Adrenal gland (tissue), 12 donors: ENCODE results near the gene PBX3. TPM values are rescaled to one million over a fixed set of nuclear protein-coding genes. Genes with fewer than 3 reads are reported as not detected.

Experiments
- DNase-seq, 7 donors: peaks; one replicate each; pipeline ENCODE4 v3.0.0-alpha.2; 2019 to 2020
- H3K27ac ChIP-seq, 5 donors: fragments of 200-600 bp; sonication (generic) in 4 of 5; 1 replicate in 3 of 5; 2 replicates in 2 of 5; pipeline versions ENCODE4 v1.5.1 to v1.8.0; 2016 to 2020; ENCODE audit warnings: mild to moderate bottlenecking in 1 of 5
- H3K27me3 ChIP-seq: fragments of 200-600 bp; 2 replicates; pipeline ENCODE4 v1.8.0; 2021
- H3K36me3 ChIP-seq, 2 donors: fragments of 200-600 bp; replicated peaks in 1 of 2; 1 replicate in 1 of 2; 2 replicates in 1 of 2; pipeline versions ENCODE4 v1.5.1 to v1.8.0; 2018 to 2022
- H3K4me1 ChIP-seq, 2 donors: fragments of 200-600 bp; replicated peaks in 1 of 2; 1 replicate in 1 of 2; 2 replicates in 1 of 2; pipeline versions ENCODE4 v1.5.1 to v1.8.0; 2018 to 2021
- H3K4me3 ChIP-seq, 4 donors: fragments of 200-600 bp; sonication (generic) in 3 of 4; one replicate each; pipeline ENCODE4 v1.5.1; 2016 to 2018
- H3K9me3 ChIP-seq, 3 donors: fragments of 200-600 bp; sonication (generic) in 1 of 3; replicated peaks in 1 of 3; 1 replicate in 2 of 3; 2 replicates in 1 of 3; pipeline versions ENCODE4 v1.5.1 to v1.8.0; 2016 to 2021
- CTCF ChIP-seq, 6 experiments: fragments of 450-650 bp in 4 of 6; fragments of 200-600 bp in 2 of 6; sonication (generic) in 1 of 6; IDR thresholded peaks; 1 replicate in 5 of 6; 2 replicates in 1 of 6; pipeline versions ENCODE4 v1.5.1 to v1.8.0; 2016 to 2021; ENCODE audit warnings: antibody characterized with exemption in 6 of 6, mild to moderate bottlenecking in 2 of 6, moderate library complexity in 1 of 6
- POLR2A ChIP-seq, 2 donors: fragments of 450-650 bp; IDR thresholded peaks; one replicate each; pipeline ENCODE4 v1.6.1; 2017; ENCODE audit warnings: antibody characterized with exemption in 2 of 2, mild to moderate bottlenecking in 2 of 2, moderate library complexity in 1 of 2
- WGBS, 4 donors: extraction: QIAGEN DNeasy Blood & Tissue Kit in 2 of 4; methylation state at CpG; one replicate each; pipeline versions ENCODE4 v1.1.5 to v1.1.7; 2013 to 2017; 5-methylcytosine and 5-hydroxymethylcytosine counted together
- intact Hi-C, 2 donors: fragments of 100-400 bp; cut with DNase I; formaldehyde crosslinking; loops; one replicate each; pipeline versions ENCODE4 v1.14.1 to v1.15.0; 2022 to 2023
- polyA plus RNA-seq, 3 donors: library from polyadenylated mRNA; stranded (reverse); fragments of 200-250 nt in 2 of 3; fragments of 350-450 nt in 1 of 3; fragmentation: Illumina TruSeq in 1 of 3; extraction: RNeasy Lipid Tissue Mini Kit (QIAGEN cat#74804) in 1 of 3; gene quantifications; one replicate each; pipeline ENCODE4 v1.2.3, GENCODE V29; 2013 to 2014
- total RNA-seq, 9 donors: library from RNA; depleted of rRNA in 4 of 9; stranded (reverse); fragments of >200 nt in 4 of 9; fragments of 120-200 nt in 1 of 9; fragmentation: NEBNext Ultra II Directional in 1 of 9; extraction: Animal tissue kit (Norgen Biotek cat#: 25700) in 1 of 9; gene quantifications; one replicate each; pipeline versions ENCODE4 v1.1.0 to v1.2.4, GENCODE V29; 2013 to 2023
- donor health status: healthy with polysubstance abuse.
- donor health status: Bipolar disorder and iron deficiency.
- donor health status: DM: yes; HTN: yes; CAD: no.
- donor health status: DM: no; HTN: no; CAD: no.
- donor health status: DM: no; HTN: no; CAD: no.
- donor health status: DM: yes; HTN: yes; CAD: no.

The PBX3 gene
- total and polyA plus RNA-seq, 12 donors: 18.3 to 231 (median 133) TPM

GRCh38 chr9:125747765-125748445 is 732 bp downstream of the PBX3 start:
- TF ChIP-seq CTCF (IDR thresholded peaks at IDR 0.05) (no peak), POLR2A (IDR thresholded peaks at IDR 0.05) (peak in 1 of 2 donors; percentile 52)
- intact Hi-C loops: loop anchor here in 1 of 2 donors (5.0 kb wide), 2 partner anchors 74 to 336 kb away; no protein-coding TSS in a partner anchor
- 1 to 4% (median 1%) methylated on average over 10 to 88 of the region's 88 CpGs; no CpG with 5 or more reads in 1 of the 4 donors for WGBS, 4 donors
- H3K4me1 ChIP-seq: peaks cover 22 to 44% of the 10 kb centered on the region in 2 donors
- peak overlapping the region; percentile 75 to 100 (median 94) for H3K4me3 ChIP-seq
- no peaks in the 10 kb centered on the region for H3K36me3 ChIP-seq
- peak in 6 of 7 donors; percentile 31 to 66 (median 52) for DNase-seq
- H3K9me3 ChIP-seq: no peaks in the 10 kb centered on the region
- H3K27me3 ChIP-seq: no peaks in the 10 kb centered on the region
- peak overlapping the region; percentile 78 to 91 (median 86) for H3K27ac ChIP-seq

DNA sequence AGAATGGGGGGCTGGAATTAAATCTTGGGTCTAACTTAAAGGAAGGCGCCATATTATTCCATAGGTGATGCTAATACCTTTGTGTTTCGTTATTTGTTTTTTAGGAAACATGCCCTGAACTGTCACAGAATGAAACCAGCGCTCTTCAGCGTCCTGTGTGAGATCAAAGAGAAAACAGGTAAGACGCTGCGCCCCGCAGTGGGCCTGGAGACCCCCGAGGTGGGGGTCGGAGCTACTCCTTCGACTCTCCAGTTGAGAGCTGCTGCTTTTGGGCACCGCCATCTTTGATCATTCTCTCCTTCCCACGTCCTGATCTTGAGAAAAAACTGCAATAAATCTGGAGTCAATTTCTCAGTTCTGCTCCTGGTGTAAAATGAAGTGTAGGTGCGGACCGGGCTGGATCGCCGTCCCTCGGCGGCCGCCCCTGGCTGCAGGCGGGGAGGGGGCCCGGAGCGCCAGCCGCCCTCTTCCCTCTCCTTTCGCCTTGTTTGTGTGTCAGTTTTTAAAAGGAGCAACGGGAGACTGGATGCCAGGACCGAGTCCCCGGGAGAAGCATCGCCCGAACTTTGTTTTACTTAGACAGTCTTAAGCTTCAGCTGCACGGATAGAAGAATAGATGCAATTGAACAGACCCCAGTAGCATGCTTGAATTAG is 1.4 kb downstream of the PBX3 start:
- Histone ChIP-seq H3K4me3 (peak overlapping the region; percentile 75 to 100 (median 94)), H3K9me3 (no peaks in the 10 kb centered on the region), H3K27me3 (no peaks in the 10 kb centered on the region), H3K36me3 (no peaks in the 10 kb centered on the region), H3K4me1 (peaks cover 24 to 50% of the 10 kb centered on the region in 2 donors), H3K27ac (peak overlapping the region; percentile 54 to 91 (median 86))
- intact Hi-C loops: loop anchor here in 1 of 2 donors (5.0 kb wide), 2 partner anchors 74 to 336 kb away; no protein-coding TSS in a partner anchor
- TF ChIP-seq POLR2A (IDR thresholded peaks at IDR 0.05) (peak in 1 of 2 donors; percentile 21), CTCF (IDR thresholded peaks at IDR 0.05) (no peak)
- 2 to 7% (median 6%) methylated on average over 30 of the region's 30 CpGs for whole genome bisulfite sequencing, 4 donors
- DNase-seq: peak in 4 of 7 donors; percentile 21 to 40 (median 34)

DNA sequence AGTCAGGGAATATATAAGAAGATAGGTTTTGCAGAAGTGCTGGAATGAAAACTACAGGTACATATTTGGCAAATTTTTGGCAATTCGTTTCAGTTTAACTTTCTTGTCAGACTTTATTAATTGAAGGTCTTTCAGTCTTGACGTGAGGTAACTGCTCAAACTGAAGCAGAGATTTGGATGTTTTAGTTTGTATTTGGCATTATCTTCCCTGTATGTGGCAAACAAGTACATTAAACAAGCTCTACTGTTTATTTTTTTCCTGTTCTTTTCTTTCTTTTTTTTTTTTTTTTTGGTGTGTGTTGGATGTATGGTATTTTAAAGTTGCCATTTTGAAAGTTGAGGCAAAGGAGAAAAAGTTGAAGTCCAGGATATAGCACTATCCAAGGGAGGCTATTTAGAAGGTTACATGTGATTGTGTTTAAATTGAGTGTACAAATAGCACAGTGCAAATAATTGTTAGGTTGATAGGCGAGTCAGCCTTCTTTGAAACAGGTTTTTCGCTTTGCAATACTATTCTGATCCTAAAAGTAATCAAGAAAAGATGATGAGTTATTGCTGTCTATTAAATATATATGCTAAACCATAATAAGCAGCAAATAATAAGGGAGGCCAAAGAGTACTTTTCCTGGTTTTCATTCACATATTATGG is 2.2 kb downstream of the PBX3 start:
- WGBS, 4 donors: 37 to 55% (median 44%) methylated on average over 4 of the region's 4 CpGs
- Histone ChIP-seq H3K4me1 (peaks cover 24 to 58% of the 10 kb centered on the region in 2 donors), H3K27ac (peak overlapping the region; percentile 54 to 91 (median 86)), H3K36me3 (no peaks in the 10 kb centered on the region), H3K4me3 (peak overlapping the region in 1 of 4 donors; percentile 75), H3K9me3 (no peaks in the 10 kb centered on the region), H3K27me3 (no peaks in the 10 kb centered on the region)
- TF ChIP-seq CTCF (IDR thresholded peaks at IDR 0.05) (no peak), POLR2A (IDR thresholded peaks at IDR 0.05) (no peak)
- intact Hi-C loops: loop anchor here in 1 of 2 donors (5.0 kb wide), 2 partner anchors 73 to 337 kb away; no protein-coding TSS in a partner anchor
- no peak for DNase-seq
